GM19351 (cell line): ENCODE data around the gene RFTN2.
"Not testable (repeated sequence)": the region's sequence is repeated elsewhere in the genome, so short reads cannot be mapped to it uniquely, and the experiment has no call there.

Experiments used
- ATAC-seq: cut with Tn5 transposase; IDR thresholded peaks from one replicate; pipeline ENCODE4 v1.9.1; 2021; ENCODE audit warnings: mild to moderate bottlenecking, moderate library complexity; ENCODE audit not compliant: unreplicated experiment

Gene RFTN2

GRCh38 chr2:197675711-197676188 is 363 bp upstream of the RFTN2 start:
- ATAC-seq: no peak

- no peak for ATAC-seq
Observed at GRCh38 chr2:197674591-197674990, 796 bp downstream of the RFTN2 start.

- no peak for ATAC-seq
Observed at GRCh38 chr2:197674060-197674459, 1.3 kb downstream of the RFTN2 start.

GRCh38 chr2:197673606-197674005 is 1.8 kb downstream of the RFTN2 start:
- ATAC-seq: no peak

GRCh38 chr2:197673106-197673505 is 2.3 kb downstream of the RFTN2 start:
- ATAC-seq: no peak

GRCh38 chr2:197672371-197672893 is 3.0 kb downstream of the RFTN2 start:
- no peak for ATAC-seq

GRCh38 chr2:197669077-197669476 is 6.3 kb downstream of the RFTN2 start:
- ATAC-seq: no peak

GRCh38 chr2:197668296-197668695 is 7.1 kb downstream of the RFTN2 start:
- no peak for ATAC-seq

- no peak for ATAC-seq
Observed at GRCh38 chr2:197666277-197666676, 9.1 kb downstream of the RFTN2 start.

GRCh38 chr2:197661626-197662025 is 13.8 kb downstream of the RFTN2 start:
- no peak for ATAC-seq

GRCh38 chr2:197657562-197657961 is 17.8 kb downstream of the RFTN2 start:
- ATAC-seq: no peak

GRCh38 chr2:197647961-197648690 is 27.3 kb downstream of the RFTN2 start:
- peak; percentile 63 for ATAC-seq

GRCh38 chr2:197641666-197642065 is 33.7 kb downstream of the RFTN2 start:
- ATAC-seq: no peak

- not testable (repeated sequence) for ATAC-seq
Observed at GRCh38 chr2:197640571-197641122, 34.7 kb downstream of the RFTN2 start.

- no peak for ATAC-seq
Observed at GRCh38 chr2:197633109-197633657, 42.2 kb downstream of the RFTN2 start.

- ATAC-seq: peak; percentile 64
Observed at GRCh38 chr2:197628043-197628500, 47.3 kb downstream of the RFTN2 start.

GRCh38 chr2:197626965-197627625 is 48.3 kb downstream of the RFTN2 start:
- no peak for ATAC-seq

- ATAC-seq: no peak
Observed at GRCh38 chr2:197620133-197620532, 55.3 kb downstream of the RFTN2 start.

- no peak for ATAC-seq
Observed at GRCh38 chr2:197615016-197615652, 60.3 kb downstream of the RFTN2 start.

GRCh38 chr2:197614532-197614931 is 60.9 kb downstream of the RFTN2 start:
- ATAC-seq: no peak

- no peak for ATAC-seq
Observed at GRCh38 chr2:197613509-197613987, 61.8 kb downstream of the RFTN2 start.
